H1 (cell line): Measurements from ENCODE around the gene ZNF511. TPM values are rescaled to one million over a fixed set of nuclear protein-coding genes. Genes with fewer than 3 reads are reported as not detected.

Source experiments
- CTCF ChIA-PET: fragments of 300-600 bp; sonication (Branson Sonifier 250); formaldehyde crosslinking; loops from one replicate; lab custom pipeline; 2021; ENCODE audit not compliant: partially characterized antibody; lab: Charles Lee
- POLR2A ChIA-PET: fragments of 300-600 bp; sonication (Branson Sonifier 250); formaldehyde crosslinking; loops from one replicate; lab custom pipeline; 2021; ENCODE audit warnings: inconsistent platforms; ENCODE audit not compliant: partially characterized antibody; lab: Charles Lee
- DNase-seq, 2 experiments: peaks; one replicate each; pipeline versions ENCODE4 v3.0.0 to v3.0.0-alpha.2; 2010 to 2022; ENCODE audit warnings: low spot score in 2 of 2, low read depth in 1 of 2, mixed read lengths in 1 of 2
- FAIRE-seq: peaks from 2 replicates; lab custom pipeline; 2011; peaks lifted over from hg19 to GRCh38; lab: Jason Lieb, UNC
- H2AFZ ChIP-seq: 2 replicates; pipeline ENCODE4 v1.8.1; 2012; ENCODE audit warnings: low read length, inconsistent platforms
- H2AK5ac ChIP-seq: 2 replicates; pipeline ENCODE4 v1.6.1; 2013; ENCODE audit warnings: low read depth, low read length
- H2BK120ac ChIP-seq: replicated peaks from 2 replicates; pipeline ENCODE3; 2013; ENCODE audit warnings: low read depth, low read length, inconsistent platforms
- H2BK12ac ChIP-seq: 2 replicates; pipeline ENCODE4 v1.6.1; 2013; ENCODE audit warnings: low read depth, low read length
- H2BK15ac ChIP-seq: 2 replicates; pipeline ENCODE4 v1.6.1; 2013; ENCODE audit warnings: low read length
- H2BK20ac ChIP-seq: 2 replicates; pipeline ENCODE4 v1.6.1; 2013; ENCODE audit warnings: low read length
- H2BK5ac ChIP-seq: 2 replicates; pipeline ENCODE4 v1.6.1; 2013; ENCODE audit warnings: low read depth, low read length
- H3K14ac ChIP-seq: 2 replicates; pipeline ENCODE4 v1.6.1; 2013; ENCODE audit warnings: inconsistent platforms; ENCODE audit not compliant: insufficient read length
- H3K18ac ChIP-seq: 2 replicates; pipeline ENCODE4 v1.6.1; 2013; ENCODE audit warnings: low read length; ENCODE audit errors: extremely low read depth
- H3K23ac ChIP-seq: 2 replicates; pipeline ENCODE4 v1.6.1; 2013; ENCODE audit warnings: inconsistent platforms; ENCODE audit not compliant: insufficient read length
- H3K23me2 ChIP-seq: 2 replicates; pipeline ENCODE4 v1.6.1; 2013; ENCODE audit warnings: low read depth, low read length
- H3K27ac ChIP-seq: 2 replicates; pipeline ENCODE4 v1.6.1; 2011; ENCODE audit warnings: low read depth, low read length, inconsistent platforms
- H3K27me3 ChIP-seq, 4 experiments: replicated peaks in 1 of 4; 1 replicate in 1 of 4; 2 replicates in 3 of 4; pipeline versions ENCODE4 v1.6.1 to v1.8.1; 2011 to 2013; ENCODE audit warnings: low read length in 3 of 4, mild to moderate bottlenecking in 3 of 4, inconsistent platforms in 2 of 4, mixed read lengths in 2 of 4, moderate library complexity in 1 of 4; ENCODE audit not compliant: control insufficient read depth in 3 of 4, insufficient read depth in 3 of 4; ENCODE audit errors: extremely low read depth in 1 of 4
- H3K36me3 ChIP-seq, 4 experiments: 2 replicates each; pipeline versions ENCODE4 v1.6.1 to v1.8.1; 2011 to 2013; ENCODE audit warnings: mild to moderate bottlenecking in 4 of 4, low read length in 3 of 4, moderate library complexity in 2 of 4, control low read depth in 1 of 4, inconsistent platforms in 1 of 4; ENCODE audit not compliant: insufficient read depth in 4 of 4, control insufficient read depth in 2 of 4
- H3K4ac ChIP-seq: replicated peaks from 2 replicates; pipeline ENCODE3; 2013; ENCODE audit warnings: low read length, low read depth, mixed read lengths, inconsistent platforms; ENCODE audit not compliant: insufficient read length
- H3K4me1 ChIP-seq, 4 experiments: replicated peaks in 1 of 4; 1 replicate in 1 of 4; 2 replicates in 3 of 4; pipeline versions ENCODE4 v1.6.1 to v1.8.1; 2011 to 2013; ENCODE audit warnings: low read length in 3 of 4, inconsistent platforms in 2 of 4, mixed read lengths in 1 of 4; ENCODE audit not compliant: insufficient read depth in 4 of 4, control insufficient read depth in 3 of 4
- H3K4me2 ChIP-seq, 2 experiments: 2 replicates each; pipeline versions ENCODE4 v1.6.1 to v1.8.1; 2011 to 2013; ENCODE audit warnings: low read depth in 2 of 2, low read length in 2 of 2, control low read depth in 1 of 2, inconsistent platforms in 1 of 2, mild to moderate bottlenecking in 1 of 2; ENCODE audit not compliant: insufficient read depth in 1 of 2
- H3K4me3 ChIP-seq, 4 experiments: fragments of 200-600, 300-600 bp in 1 of 4; sonication (generic), shearing (Covaris generic), sonication (Bioruptor Twin) in 1 of 4; 2 replicates each; pipeline versions ENCODE4 v1.5.1 to v1.8.1; 2011 to 2016; ENCODE audit warnings: low read length in 4 of 4, low read depth in 3 of 4, control low read depth in 2 of 4, inconsistent platforms in 2 of 4, mild to moderate bottlenecking in 2 of 4, mixed read lengths in 1 of 4, moderate library complexity in 1 of 4; ENCODE audit not compliant: insufficient read depth in 2 of 4; ENCODE audit errors: extremely low read depth in 1 of 4
- H3K56ac ChIP-seq: replicated peaks from 2 replicates; pipeline ENCODE3; 2013; ENCODE audit warnings: low read depth, mild to moderate bottlenecking, mixed read lengths, low read length, inconsistent platforms; ENCODE audit not compliant: insufficient read length
- H3K79me1 ChIP-seq: 2 replicates; pipeline ENCODE4 v1.6.1; 2013; ENCODE audit warnings: low read depth, low read length, control low read depth
- H3K79me2 ChIP-seq, 2 experiments: 2 replicates each; pipeline versions ENCODE4 v1.6.1 to v1.8.1; 2012 to 2013; ENCODE audit warnings: low read length in 2 of 2, mild to moderate bottlenecking in 2 of 2, inconsistent platforms in 1 of 2; ENCODE audit not compliant: insufficient read depth in 2 of 2, control insufficient read depth in 1 of 2
- H3K9ac ChIP-seq, 4 experiments: replicated peaks in 1 of 4; 1 replicate in 1 of 4; 2 replicates in 3 of 4; pipeline versions ENCODE4 v1.6.1 to v1.8.1; 2011 to 2013; ENCODE audit warnings: low read depth in 3 of 4, low read length in 3 of 4, control low read depth in 2 of 4, mild to moderate bottlenecking in 2 of 4, moderate library complexity in 2 of 4, inconsistent platforms in 1 of 4; ENCODE audit errors: extremely low read depth in 1 of 4
- H3K9me3 ChIP-seq, 2 experiments: 2 replicates each; pipeline versions ENCODE4 v1.6.1 to v1.8.1; 2012 to 2013; ENCODE audit warnings: mild to moderate bottlenecking in 2 of 2, moderate library complexity in 2 of 2, control low read depth in 1 of 2, inconsistent platforms in 1 of 2, low read depth in 1 of 2, low read length in 1 of 2, mixed read lengths in 1 of 2; ENCODE audit not compliant: insufficient read depth in 2 of 2
- H4K20me1 ChIP-seq, 2 experiments: replicated peaks in 1 of 2; 2 replicates each; pipeline versions ENCODE3 to v1.8.1; 2011 to 2013; ENCODE audit warnings: inconsistent platforms in 2 of 2, low read length in 2 of 2, mild to moderate bottlenecking in 1 of 2; ENCODE audit not compliant: insufficient read depth in 2 of 2, control insufficient read depth in 1 of 2
- H4K5ac ChIP-seq: 2 replicates; pipeline ENCODE4 v1.6.1; 2013; ENCODE audit warnings: low read length, low read depth, mixed read lengths, inconsistent platforms; ENCODE audit not compliant: insufficient read length
- H4K8ac ChIP-seq: 2 replicates; pipeline ENCODE4 v1.8.0; 2013; ENCODE audit warnings: mild to moderate bottlenecking, moderate library complexity, low read length, inconsistent platforms; ENCODE audit not compliant: insufficient read depth; ENCODE audit errors: extremely low read depth
- H4K91ac ChIP-seq: replicated peaks from 2 replicates; pipeline ENCODE3; 2013; ENCODE audit warnings: low read length, mixed read lengths, inconsistent platforms; ENCODE audit not compliant: insufficient read length
- CBX5 ChIP-seq: fragments of 300-800, 300-1000 bp; sonication (generic); IDR thresholded peaks from 2 replicates; pipeline ENCODE4 v1.7.1; 2016; ENCODE audit warnings: antibody characterized with exemption, low read length, low read depth
- CREB1 ChIP-seq: IDR thresholded peaks from 2 replicates; pipeline ENCODE4 v1.6.1; 2012; ENCODE audit warnings: inconsistent platforms
- JUN ChIP-seq: IDR thresholded peaks from 2 replicates; pipeline ENCODE4 v1.6.1; 2011; ENCODE audit warnings: low read depth, mild to moderate bottlenecking, improper control_type of control experiment, low read length
- NANOG ChIP-seq: IDR thresholded peaks from 2 replicates; pipeline ENCODE4 v1.6.1; 2011; ENCODE audit warnings: low read length, low read depth, mild to moderate bottlenecking, inconsistent platforms; ENCODE audit not compliant: insufficient read depth, poor library complexity, severe bottlenecking
- POLR2A ChIP-seq, 2 experiments: IDR thresholded peaks; 1 replicate in 1 of 2; 2 replicates in 1 of 2; pipeline ENCODE4 v1.6.1; 2011; ENCODE audit warnings: low read depth in 2 of 2, low read length in 2 of 2, mild to moderate bottlenecking in 2 of 2; ENCODE audit errors: control extremely low read depth in 1 of 2
- POLR2AphosphoS5 ChIP-seq: IDR thresholded peaks from 2 replicates; pipeline ENCODE4 v1.6.1; 2011; ENCODE audit warnings: low read depth, low read length
- RNF2 ChIP-seq: fragments of 200-900, 300-1000 bp; sonication (generic); IDR thresholded peaks from 2 replicates; pipeline ENCODE4 v1.7.1; 2016; ENCODE audit warnings: borderline replicate concordance, low read depth, mild to moderate bottlenecking, antibody characterized with exemption, low read length; ENCODE audit not compliant: poor library complexity, severe bottlenecking; ENCODE audit errors: missing control alignments
- SIX5 ChIP-seq: IDR thresholded peaks from 2 replicates; pipeline ENCODE4 v1.6.1; 2011; ENCODE audit warnings: mild to moderate bottlenecking, low read depth, low read length
- TAF1 ChIP-seq: IDR thresholded peaks from 2 replicates; pipeline ENCODE4 v1.6.1; 2011; ENCODE audit warnings: mild to moderate bottlenecking, low read depth, low read length
- TBP ChIP-seq: IDR thresholded peaks from 2 replicates; pipeline ENCODE4 v1.6.1; 2011; ENCODE audit warnings: low read depth, low read length, improper control_type of control experiment
- TCF12 ChIP-seq: IDR thresholded peaks from 2 replicates; pipeline ENCODE4 v1.6.1; 2011; ENCODE audit warnings: low read depth, mild to moderate bottlenecking, low read length
- TEAD4 ChIP-seq: IDR thresholded peaks from 2 replicates; pipeline ENCODE4 v1.6.1; 2012; ENCODE audit warnings: low read depth, low read length, inconsistent platforms, mixed read lengths
- WGBS, 2 experiments: shearing (Covaris generic) in 1 of 2; methylation state at CpG; one replicate each; pipeline versions ENCODE4 v1.1.6 to v1.1.7; 2013 to 2015; ENCODE audit warnings: low lambda C conversion rate in 2 of 2, mixed read lengths in 2 of 2, inconsistent platforms in 1 of 2, low coverage in 1 of 2, missing lambda C conversion rate in 1 of 2; ENCODE audit not compliant: insufficient replicate concordance in 2 of 2, insufficient coverage in 1 of 2, insufficient read length in 1 of 2; ENCODE audit errors: extremely low coverage in 1 of 2, missing lambda C conversion rate in 1 of 2; 5-methylcytosine and 5-hydroxymethylcytosine counted together
- polyA plus RNA-seq, 7 experiments: library from polyadenylated mRNA; depleted of rRNA in 3 of 7; stranded (reverse) in 5 of 7; unstranded in 2 of 7; fragments of >200 nt in 5 of 7; fragments of 200-250 nt in 2 of 7; gene quantifications; 1 replicate in 5 of 7; 2 replicates in 1 of 7; 4 replicates in 1 of 7; pipeline versions ENCODE4 v1.2.1 to v1.2.3, GENCODE V29; 2011 to 2013; ENCODE audit warnings: missing spikeins in 2 of 7, mixed read lengths in 2 of 7
- total RNA-seq: library from RNA; stranded (reverse); fragmentation: NEBNext Ultra II Directional; extraction: Animal tissue kit (Norgen Biotek cat#: 25700); gene quantifications from 2 replicates; pipeline ENCODE4 v1.2.1, GENCODE V29; 2021

The ZNF511 gene
- total and polyA plus RNA-seq, 2 of the 8 experiments (the other 6 are each of a cell fraction or from before 2014, with no cell fraction given): 55.4 to 71.7 TPM

DNA sequence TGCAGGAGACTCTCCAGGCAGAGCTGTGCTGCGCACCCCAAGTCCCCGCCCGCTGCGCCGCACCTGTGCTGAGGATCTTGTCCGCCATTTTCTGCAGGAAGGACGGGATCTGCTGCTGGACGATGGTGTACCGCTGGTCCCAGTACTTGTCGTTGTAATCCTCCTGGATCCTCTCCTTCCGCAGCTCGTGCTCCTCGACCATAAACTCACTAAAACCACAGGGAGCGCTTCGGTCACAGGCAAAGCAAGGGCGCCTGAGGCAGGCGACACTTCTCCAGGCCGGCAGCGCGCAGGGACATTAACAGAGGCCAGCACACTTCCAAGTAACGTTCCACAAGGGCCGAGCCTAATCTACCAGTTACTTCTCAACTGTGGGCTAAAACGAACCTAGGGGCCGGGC, 19.0 kb upstream of the ZNF511 start:
- H3K9ac ChIP-seq: no peak overlapping the region

More for the DNA sequence above, 19.0 kb upstream of the ZNF511 start:
- no peak for TF ChIP-seq TAF1
- no peak for TF ChIP-seq CBX5
- TF ChIP-seq JUN: no peak
- TF ChIP-seq TEAD4: no peak
- no peak for TF ChIP-seq TBP
- TF ChIP-seq POLR2AphosphoS5: no peak
- no peak for TF ChIP-seq NANOG
- no peak for TF ChIP-seq CREB1
- no peak for TF ChIP-seq TCF12
- TF ChIP-seq POLR2A (IDR thresholded peaks at IDR 0.05; ENCODE audit: control extremely low read depth in 1 of 2, low read depth in 2 of 2, low read length in 2 of 2): no peak
- no peak for TF ChIP-seq SIX5
- TF ChIP-seq RNF2: no peak
- Histone ChIP-seq H2AK5ac (no peak overlapping the region), H4K5ac (no peak overlapping the region), H3K27me3 (no peaks in the 10 kb centered on the region), H4K20me1 (peaks cover 0 to 3% of the 10 kb centered on the region in 2 experiments), H3K23me2 (no peaks in the 10 kb centered on the region), H2AFZ (no peak overlapping the region), H4K8ac (no peak overlapping the region), H3K56ac (no peak overlapping the region), H2BK12ac (no peak overlapping the region), H2BK120ac (no peak overlapping the region), H2BK5ac (no peak overlapping the region), H3K4me1 (no peaks in the 10 kb centered on the region), H2BK20ac (no peak overlapping the region), H4K91ac (no peak overlapping the region), H3K4ac (no peak overlapping the region), H3K36me3 (peaks cover 9 to 38% (median 21%) of the 10 kb centered on the region in 4 experiments), H3K79me1 (no peaks in the 10 kb centered on the region), H3K18ac (no peak overlapping the region), H3K4me3 (no peak overlapping the region), H3K9me3 (no peaks in the 10 kb centered on the region), H2BK15ac (no peak overlapping the region), H3K79me2 (no peaks in the 10 kb centered on the region), H3K23ac (no peak overlapping the region), H3K14ac (no peak overlapping the region), H3K4me2 (no peak overlapping the region), H3K27ac (no peak overlapping the region)
- WGBS, 2 experiments: 93% methylated on average over 24 of the region's 24 CpGs; no CpG with 5 or more reads in 1 of the 2 experiments
- FAIRE-seq (no peak), DNase-seq (no peak)
- POLR2A ChIA-PET: no interaction called here
- CTCF ChIA-PET: no interaction called here
